Caki2 (cell line): ENCODE data around the gene PRRC2B. TPM values are rescaled to one million over a fixed set of nuclear protein-coding genes. Genes with fewer than 3 reads are reported as not detected.
A peak's percentile ranks its signal among the peaks of the same experiment; 100 is the strongest.
"Not testable (repeated sequence)": the region's sequence is repeated elsewhere in the genome, so short reads cannot be mapped to it uniquely, and the experiment has no call there.

ENCODE experiments used
- DNase-seq: peaks from one replicate; pipeline ENCODE4 v3.0.0-alpha.2; 2015; ENCODE audit warnings: low read depth
- in situ Hi-C: cut with HindIII; loops from 2 replicates; pipeline ENCODE4 v1.10.0; 2016; ENCODE audit warnings: low sequenced_read_pairs, low pct_unique_long_range_greater_than_20kb, mixed read lengths
- total RNA-seq: library from RNA; depleted of rRNA; stranded (reverse); fragments of >200 nt; shearing (Covaris generic); gene quantifications from 2 replicates; pipeline ENCODE4 v1.2.3, GENCODE V29; 2014; ENCODE audit warnings: low replicate concordance; rRNA removed

Gene PRRC2B
- total RNA-seq, 1 experiment from 2014 or later: 35.4 TPM

- in situ Hi-C loops: no loop called here
- DNase-seq: no peak
Measured at GRCh38 chr9:131534721-131535237, 140.9 kb downstream of the PRRC2B start.

- in situ Hi-C loops: no loop called here
- no peak for DNase-seq
Measured at GRCh38 chr9:131537946-131538345, 144.1 kb downstream of the PRRC2B start.

- DNase-seq: no peak
- in situ Hi-C loops: no loop called here
Measured at GRCh38 chr9:131539223-131539923, 145.5 kb downstream of the PRRC2B start.

GRCh38 chr9:131543141-131543540, 149.3 kb downstream of the PRRC2B start:
- in situ Hi-C loops: no loop called here
- no peak for DNase-seq

GRCh38 chr9:131545003-131545785, 151.3 kb downstream of the PRRC2B start, which contains the start of gene PRRT1B:
Gene PRRT1B, plus strand, starts transcription at chr9:131545523. Its CDS starts 93 bp downstream, at chr9:131545616.
- DNase-seq: peak; percentile 73
- in situ Hi-C loops: no loop called here

- no peak for DNase-seq
- in situ Hi-C loops: no loop called here
Measured at GRCh38 chr9:131545786-131546335, 152.0 kb downstream of the PRRC2B start.

GRCh38 chr9:131546336-131547084, 152.6 kb downstream of the PRRC2B start:
- DNase-seq: no peak

GRCh38 chr9:131549186-131549585, 155.3 kb downstream of the PRRC2B start:
- in situ Hi-C loops, DNase-seq: not testable (repeated sequence)

More at GRCh38 chr9:131546336-131547084, 152.6 kb downstream of the PRRC2B start:
- in situ Hi-C loops: no loop called here

Other genes with a start within 250 kb of the PRRC2B start
- 0.17 TPM in 1 of 2 replicates, not detected in the other for gene FAM78A, start 117.6 kb upstream of the PRRC2B start, total RNA-seq
- 1.7 TPM in 1 of 2 replicates, not detected in the other for gene PLPP7, start 104.4 kb upstream of the PRRC2B start, total RNA-seq
- gene POMT1, start 108.8 kb downstream of the PRRC2B start, total RNA-seq: 29.6 and 30.9 TPM in 2 replicates
- gene UCK1, start 137.2 kb downstream of the PRRC2B start, total RNA-seq: 30.8 and 36.5 TPM in 2 replicates
- gene PRRT1B, start 151.4 kb downstream of the PRRC2B start, total RNA-seq: not detected in 2 replicates